Kidney epithelial cell (primary cell): ENCODE results near the gene WFDC12. TPM values are rescaled to one million over a fixed set of nuclear protein-coding genes. Genes with fewer than 3 reads are reported as not detected.
A peak's percentile ranks its signal among the peaks of the same experiment; 100 is the strongest.

Source experiments
- DNase-seq: peaks from one replicate; pipeline ENCODE4 v3.0.0-alpha.2; 2010; ENCODE audit warnings: low read depth
- H3K27me3 ChIP-seq: 2 replicates; pipeline ENCODE4 v1.6.0; 2011; ENCODE audit warnings: low read length; ENCODE audit not compliant: control insufficient read depth, insufficient read depth
- H3K36me3 ChIP-seq: 2 replicates; pipeline ENCODE4 v1.5.1; 2011; ENCODE audit warnings: low read length; ENCODE audit not compliant: control insufficient read depth, insufficient read depth
- H3K4me3 ChIP-seq: 2 replicates; pipeline ENCODE4 v1.5.1; 2011; ENCODE audit warnings: low read depth, mild to moderate bottlenecking, control low read depth, low read length
- total RNA-seq: library from RNA; depleted of rRNA; stranded (reverse); fragments of >200 nt; gene quantifications from 2 replicates; pipeline ENCODE4 v1.2.3, GENCODE V29; 2015
- TF ChIP-seq, protein P1 (sequence below): IDR thresholded peaks from 2 replicates; pipeline ENCODE4 v1.5.1; 2011; ENCODE audit warnings: mild to moderate bottlenecking, moderate library complexity, low read length, control low read depth, inconsistent platforms; ENCODE audit not compliant: insufficient read depth, poor library complexity, severe bottlenecking

The WFDC12 gene
- total RNA-seq, 1 donor from 2014 or later, result not detected

GRCh38 chr20:45118028-45118427 is 6.2 kb downstream of the WFDC12 start:
- Histone ChIP-seq H3K4me3 (no peak overlapping the region), H3K36me3 (no peaks in the 10 kb centered on the region), H3K27me3 (no peaks in the 10 kb centered on the region)
- no peak for DNase-seq
- TF ChIP-seq, protein P1, sequence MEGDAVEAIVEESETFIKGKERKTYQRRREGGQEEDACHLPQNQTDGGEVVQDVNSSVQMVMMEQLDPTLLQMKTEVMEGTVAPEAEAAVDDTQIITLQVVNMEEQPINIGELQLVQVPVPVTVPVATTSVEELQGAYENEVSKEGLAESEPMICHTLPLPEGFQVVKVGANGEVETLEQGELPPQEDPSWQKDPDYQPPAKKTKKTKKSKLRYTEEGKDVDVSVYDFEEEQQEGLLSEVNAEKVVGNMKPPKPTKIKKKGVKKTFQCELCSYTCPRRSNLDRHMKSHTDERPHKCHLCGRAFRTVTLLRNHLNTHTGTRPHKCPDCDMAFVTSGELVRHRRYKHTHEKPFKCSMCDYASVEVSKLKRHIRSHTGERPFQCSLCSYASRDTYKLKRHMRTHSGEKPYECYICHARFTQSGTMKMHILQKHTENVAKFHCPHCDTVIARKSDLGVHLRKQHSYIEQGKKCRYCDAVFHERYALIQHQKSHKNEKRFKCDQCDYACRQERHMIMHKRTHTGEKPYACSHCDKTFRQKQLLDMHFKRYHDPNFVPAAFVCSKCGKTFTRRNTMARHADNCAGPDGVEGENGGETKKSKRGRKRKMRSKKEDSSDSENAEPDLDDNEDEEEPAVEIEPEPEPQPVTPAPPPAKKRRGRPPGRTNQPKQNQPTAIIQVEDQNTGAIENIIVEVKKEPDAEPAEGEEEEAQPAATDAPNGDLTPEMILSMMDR, result peak; percentile 17

- H3K36me3 ChIP-seq, result no peaks in the 10 kb centered on the region
- H3K27me3 ChIP-seq, result no peaks in the 10 kb centered on the region
- DNase-seq, result no peak
- no peak overlapping the region for H3K4me3 ChIP-seq
- TF ChIP-seq, protein P1, result no peak
Observed at GRCh38 chr20:45117581-45117980, 6.7 kb downstream of the WFDC12 start.

GRCh38 chr20:45115829-45116228 is 8.4 kb downstream of the WFDC12 start:
- TF ChIP-seq, protein P1, result no peak

DNA sequence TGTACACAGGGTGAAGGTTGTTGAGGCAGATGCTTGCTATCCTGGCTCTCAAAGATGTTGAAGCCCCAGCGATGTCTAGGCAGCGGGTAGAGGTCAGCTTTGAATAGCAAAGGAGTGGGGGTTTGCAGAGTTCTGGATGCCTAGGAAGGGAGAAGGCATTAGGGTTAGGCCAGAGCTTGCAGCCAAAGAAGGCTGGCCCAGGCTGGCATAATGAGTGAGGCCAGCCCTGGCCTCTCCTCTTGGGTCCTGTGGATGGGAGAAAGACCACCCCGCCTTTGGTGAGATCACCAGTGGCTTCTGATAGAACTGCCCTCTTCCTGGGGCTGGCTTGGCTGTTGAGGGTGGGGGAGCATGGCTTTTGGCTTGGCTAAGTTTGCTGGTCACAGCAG is 8.9 kb downstream of the WFDC12 start:
- H3K4me3 ChIP-seq, result no peak overlapping the region
- no peak for DNase-seq
- H3K27me3 ChIP-seq, result no peaks in the 10 kb centered on the region
- TF ChIP-seq, protein P1, result no peak
- no peaks in the 10 kb centered on the region for H3K36me3 ChIP-seq

More at GRCh38 chr20:45115829-45116228, 8.4 kb downstream of the WFDC12 start:
- Histone ChIP-seq H3K27me3 (no peaks in the 10 kb centered on the region), H3K36me3 (no peaks in the 10 kb centered on the region), H3K4me3 (no peak overlapping the region)
- no peak for DNase-seq

DNA sequence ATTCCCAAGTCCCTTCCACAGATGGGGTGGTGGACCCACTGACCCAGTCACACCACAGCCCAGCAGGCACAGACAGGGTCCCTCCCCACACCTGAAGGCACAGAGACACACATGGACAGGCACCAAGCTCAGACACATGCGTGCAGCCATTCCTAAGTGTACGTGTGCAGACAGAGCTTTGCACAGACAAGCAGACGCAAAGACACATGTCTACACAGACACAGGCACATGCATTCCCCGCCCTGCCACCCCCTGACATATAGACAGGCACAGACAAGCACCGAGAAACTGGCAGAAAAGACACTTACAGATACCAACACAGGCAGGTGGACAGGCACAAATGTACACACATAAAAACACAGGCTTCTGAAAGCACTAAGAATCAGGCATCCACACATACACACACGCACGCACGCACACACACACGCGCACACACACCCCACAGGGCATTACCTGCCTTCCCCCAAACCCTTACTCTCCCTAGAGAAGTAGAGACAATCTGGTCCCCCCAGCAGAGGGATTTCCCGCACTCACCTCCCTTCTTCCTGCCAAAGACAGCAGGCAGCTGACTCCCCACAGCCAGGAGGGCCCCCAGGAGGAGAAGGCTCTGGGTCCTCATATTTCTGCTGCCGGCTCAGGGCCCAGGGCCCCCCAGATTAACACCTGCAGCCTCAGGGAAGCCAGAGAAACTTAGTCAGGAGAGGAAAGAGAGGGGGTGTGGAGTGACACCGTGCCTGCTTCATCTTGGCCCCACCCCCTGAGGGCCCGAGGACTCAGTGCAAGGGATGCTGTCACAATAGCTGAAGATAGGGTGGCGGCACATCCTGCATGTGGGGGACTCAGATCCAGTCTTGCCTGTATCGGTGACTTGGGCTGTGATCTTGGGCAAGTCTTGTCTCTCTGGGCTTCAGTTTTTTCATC is 9.5 kb downstream of the WFDC12 start, which contains the start of gene WFDC5:
WFDC5 (minus strand) TSS at position 710 of the 921 bp plus-strand sequence; CDS start at position 619, 91 bp downstream.
- DNase-seq, result no peak

More for the DNA sequence above, 9.5 kb downstream of the WFDC12 start, which contains the start of gene WFDC5:
- Histone ChIP-seq H3K4me3 (no peak within 1 kb of the TSS), H3K27me3 (no peaks in the 10 kb centered on the region), H3K36me3 (no peaks in the 10 kb centered on the region)
- TF ChIP-seq, protein P1, result no peak
